CD4-positive, alpha-beta memory T cell (primary cell): ENCODE measurements around the gene VWA1. TPM values are rescaled to one million over a fixed set of nuclear protein-coding genes. Genes with fewer than 3 reads are reported as not detected.
A peak's percentile ranks its signal among the peaks of the same experiment; 100 is the strongest.
"Not testable (repeated sequence)": the region's sequence is repeated elsewhere in the genome, so short reads cannot be mapped to it uniquely, and the experiment has no call there.

Source experiments
- CTCF ChIA-PET: fragments of 350-600 bp; sonication (Branson Sonifier 250); formaldehyde crosslinking; loops from one replicate; lab custom pipeline; 2021; ENCODE audit warnings: inconsistent platforms; ENCODE audit not compliant: partially characterized antibody; lab: Charles Lee
- POLR2A ChIA-PET: fragments of 350-600 bp; sonication (Branson Sonifier 250); formaldehyde crosslinking; loops from one replicate; lab custom pipeline; 2021; ENCODE audit not compliant: partially characterized antibody; lab: Charles Lee
- DNase-seq, 5 donors: peaks; one replicate each; pipeline versions ENCODE4 v3.0.0 to v3.0.0-alpha.2; 2020 to 2022; ENCODE audit warnings: mixed read lengths in 1 of 5
- H3K27ac ChIP-seq: one replicate; pipeline ENCODE4 v1.7.0; 2013; ENCODE audit warnings: low read depth, low read length
- H3K27me3 ChIP-seq: 2 replicates; pipeline ENCODE4 v1.7.0; 2013; ENCODE audit warnings: mild to moderate bottlenecking, low read length, moderate library complexity; ENCODE audit not compliant: insufficient read depth
- H3K36me3 ChIP-seq: 2 replicates; pipeline ENCODE4 v1.7.0; 2013; ENCODE audit warnings: mild to moderate bottlenecking, low read length, moderate library complexity; ENCODE audit not compliant: insufficient read depth
- H3K4me1 ChIP-seq: 2 replicates; pipeline ENCODE4 v1.7.0; 2013; ENCODE audit warnings: mild to moderate bottlenecking, low read length, moderate library complexity; ENCODE audit not compliant: insufficient read depth
- H3K4me3 ChIP-seq, 2 donors: one replicate each; pipeline ENCODE4 v1.7.0; 2013; ENCODE audit warnings: low read length in 2 of 2, mild to moderate bottlenecking in 1 of 2
- H3K9me3 ChIP-seq, 2 donors: one replicate each; pipeline ENCODE4 v1.7.0; 2013; ENCODE audit warnings: low read length in 2 of 2, control low read depth in 1 of 2; ENCODE audit not compliant: control insufficient read depth in 1 of 2
- H3K27ac Mint-ChIP-seq, 7 donors: one replicate each; pipeline ENCODE4 v1.8.0; 2020 to 2021; ENCODE audit warnings: mixed read lengths in 7 of 7, mild to moderate bottlenecking in 6 of 7, inconsistent platforms in 3 of 7, moderate library complexity in 3 of 7
- H3K27me3 Mint-ChIP-seq, 2 donors: one replicate each; pipeline ENCODE4 v1.8.0; 2020 to 2021; ENCODE audit warnings: mixed read lengths in 2 of 2
- H3K36me3 Mint-ChIP-seq, 2 donors: one replicate each; pipeline ENCODE4 v1.8.0; 2020 to 2021; ENCODE audit warnings: mixed read lengths in 2 of 2, inconsistent platforms in 1 of 2, mild to moderate bottlenecking in 1 of 2
- H3K4me1 Mint-ChIP-seq, 4 donors: one replicate each; pipeline ENCODE4 v1.8.0; 2020 to 2021; ENCODE audit warnings: mixed read lengths in 4 of 4, mild to moderate bottlenecking in 1 of 4
- H3K4me3 Mint-ChIP-seq, 8 donors: one replicate each; pipeline ENCODE4 v1.8.0; 2020 to 2021; ENCODE audit warnings: mixed read lengths in 8 of 8, mild to moderate bottlenecking in 7 of 8, moderate library complexity in 6 of 8, inconsistent platforms in 3 of 8
- H3K9me3 Mint-ChIP-seq, 8 donors: one replicate each; pipeline ENCODE4 v1.8.0; 2020 to 2021; ENCODE audit warnings: mixed read lengths in 8 of 8, mild to moderate bottlenecking in 5 of 8, inconsistent platforms in 3 of 8, moderate library complexity in 1 of 8
- intact Hi-C: fragments of 100-400 bp; cut with micrococcal nuclease; formaldehyde crosslinking; loops from one replicate; pipeline ENCODE4 v1.15.1; 2023
- polyA plus RNA-seq, 2 donors: library from polyadenylated mRNA; unstranded; fragments of 300-500 nt; fragmentation: Illumina TruSeq; gene quantifications; one replicate each; pipeline ENCODE4 v1.2.3, GENCODE V29; 2021
- total RNA-seq, 2 experiments: library from RNA; stranded (reverse); gene quantifications; one replicate each; pipeline ENCODE4 v1.2.3, GENCODE V29; 2021

VWA1 gene
- total and polyA plus RNA-seq, 4 experiments from 2014 or later: not detected

- H3K9me3 ChIP-seq, H3K4me3 ChIP-seq, H3K27me3 ChIP-seq, H3K27me3 Mint-ChIP-seq, H3K4me1 ChIP-seq, H3K4me1 Mint-ChIP-seq, H3K9me3 Mint-ChIP-seq, intact Hi-C loops, H3K27ac Mint-ChIP-seq, H3K4me3 Mint-ChIP-seq, DNase-seq, POLR2A ChIA-PET, H3K27ac ChIP-seq, CTCF ChIA-PET: not testable (repeated sequence)
- H3K36me3 Mint-ChIP-seq: peaks cover 9 to 41% of the 10 kb centered on the region in 2 donors
- H3K36me3 ChIP-seq: peaks cover 20% of the 10 kb centered on the region
These were observed 45.0 kb downstream of the VWA1 start for GRCh38 chr1:1480488-1480867.

GRCh38 chr1:1481811-1482210 lies 46.3 kb downstream of the VWA1 start:
- intact Hi-C loops: not testable (repeated sequence)

GRCh38 chr1:1482856-1483255 lies 47.4 kb downstream of the VWA1 start:
- H3K36me3 Mint-ChIP-seq: peaks cover 9 to 34% of the 10 kb centered on the region in 2 donors
- H3K4me3 Mint-ChIP-seq: no peak overlapping the region
- Histone ChIP-seq H3K9me3 (no peaks in the 10 kb centered on the region), H3K4me3 (no peak overlapping the region), H3K27ac (no peak overlapping the region), H3K4me1 (no peaks in the 10 kb centered on the region), H3K27me3 (no peaks in the 10 kb centered on the region), H3K36me3 (peaks cover 20% of the 10 kb centered on the region)
- CTCF ChIA-PET: no interaction called here
- intact Hi-C loops: no loop called here
- no peak for DNase-seq
- H3K9me3 Mint-ChIP-seq: no peaks in the 10 kb centered on the region
- H3K27ac Mint-ChIP-seq: no peak overlapping the region
- POLR2A ChIA-PET: no interaction called here
- H3K4me1 Mint-ChIP-seq: peaks cover 0 to 7% (median 0%) of the 10 kb centered on the region in 4 donors
- H3K27me3 Mint-ChIP-seq: no peaks in the 10 kb centered on the region

More at GRCh38 chr1:1481811-1482210, 46.3 kb downstream of the VWA1 start:
- H3K4me1 Mint-ChIP-seq, H3K27ac ChIP-seq, H3K4me3 Mint-ChIP-seq, H3K4me3 ChIP-seq, CTCF ChIA-PET, H3K27me3 ChIP-seq, POLR2A ChIA-PET, H3K27ac Mint-ChIP-seq, H3K27me3 Mint-ChIP-seq, H3K9me3 Mint-ChIP-seq, H3K4me1 ChIP-seq, DNase-seq, H3K9me3 ChIP-seq: not testable (repeated sequence)
- H3K36me3 ChIP-seq: peaks cover 20% of the 10 kb centered on the region
- peaks cover 9 to 41% of the 10 kb centered on the region in 2 donors for H3K36me3 Mint-ChIP-seq

- Histone ChIP-seq H3K36me3 (peaks cover 15% of the 10 kb centered on the region), H3K27ac (no peak overlapping the region), H3K9me3 (no peaks in the 10 kb centered on the region), H3K4me3 (no peak overlapping the region), H3K4me1 (no peaks in the 10 kb centered on the region), H3K27me3 (no peaks in the 10 kb centered on the region)
- CTCF ChIA-PET: no interaction called here
- Mint-ChIP-seq H3K9me3 (no peaks in the 10 kb centered on the region), H3K36me3 (peaks cover 13 to 34% of the 10 kb centered on the region in 2 donors), H3K27ac (no peak overlapping the region), H3K4me3 (no peak overlapping the region), H3K4me1 (peaks cover 0 to 7% (median 0%) of the 10 kb centered on the region in 4 donors), H3K27me3 (no peaks in the 10 kb centered on the region)
- intact Hi-C loops: no loop called here
- DNase-seq: no peak
- POLR2A ChIA-PET: no interaction called here
These were observed 48.2 kb downstream of the VWA1 start for GRCh38 chr1:1483714-1484113.

- H3K4me3 Mint-ChIP-seq, H3K27me3 Mint-ChIP-seq, H3K4me1 Mint-ChIP-seq, DNase-seq, H3K9me3 Mint-ChIP-seq, H3K4me1 ChIP-seq, H3K27me3 ChIP-seq, H3K27ac ChIP-seq, POLR2A ChIA-PET, H3K4me3 ChIP-seq, intact Hi-C loops, H3K9me3 ChIP-seq, CTCF ChIA-PET: not testable (repeated sequence)
- Mint-ChIP-seq H3K36me3 (peaks cover 10 to 34% of the 10 kb centered on the region in 2 donors), H3K27ac (peak overlapping the region in 1 of 7 donors; percentile 23)
- H3K36me3 ChIP-seq: peaks cover 13% of the 10 kb centered on the region
These were observed 49.7 kb downstream of the VWA1 start for GRCh38 chr1:1484976-1485750.

DNA sequence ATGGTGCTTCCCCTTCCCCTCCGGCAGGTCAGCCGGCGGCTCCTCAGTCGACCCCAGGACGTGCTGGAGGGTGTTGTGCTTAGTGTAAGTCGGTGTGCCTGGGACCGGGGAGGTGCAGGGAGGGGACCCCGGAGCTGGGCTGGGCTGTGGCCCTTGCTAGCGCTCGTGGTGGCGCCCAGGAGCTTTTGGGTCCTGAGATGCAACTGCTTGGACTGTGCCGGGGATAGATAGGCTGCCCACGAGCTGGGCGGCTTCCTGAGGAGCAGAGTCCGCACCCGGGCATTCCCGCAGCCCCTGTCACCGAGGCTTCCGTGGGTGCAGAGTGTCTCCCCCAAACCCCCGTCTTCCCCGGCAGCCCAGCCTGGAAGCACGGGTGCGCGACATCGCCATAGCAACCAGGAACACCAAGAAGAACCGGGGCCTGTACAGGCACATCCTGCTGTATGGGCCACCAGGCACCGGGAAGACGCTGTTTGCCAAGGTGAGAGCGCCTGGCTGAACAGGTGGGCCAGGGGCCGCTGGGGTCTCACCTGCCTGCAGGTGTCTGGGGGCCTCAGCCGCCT lies 50.3 kb downstream of the VWA1 start:
- H3K4me1 Mint-ChIP-seq, DNase-seq, POLR2A ChIA-PET, CTCF ChIA-PET, intact Hi-C loops, H3K9me3 ChIP-seq, H3K4me3 Mint-ChIP-seq, H3K4me1 ChIP-seq, H3K27me3 ChIP-seq, H3K9me3 Mint-ChIP-seq, H3K4me3 ChIP-seq, H3K27me3 Mint-ChIP-seq, H3K27ac ChIP-seq: not testable (repeated sequence)
- H3K27ac Mint-ChIP-seq: peak overlapping the region in 1 of 7 donors; percentile 23
- peaks cover 11 to 33% of the 10 kb centered on the region in 2 donors for H3K36me3 Mint-ChIP-seq
- H3K36me3 ChIP-seq: peaks cover 16% of the 10 kb centered on the region

GRCh38 chr1:1487701-1488100 lies 52.2 kb downstream of the VWA1 start:
- Mint-ChIP-seq H3K4me3 (no peak overlapping the region), H3K36me3 (peaks cover 22 to 34% of the 10 kb centered on the region in 2 donors), H3K4me1 (no peaks in the 10 kb centered on the region), H3K27me3 (no peaks in the 10 kb centered on the region), H3K9me3 (peaks cover 0 to 7% (median 0%) of the 10 kb centered on the region in 8 donors), H3K27ac (no peak overlapping the region)
- H3K9me3 ChIP-seq: no peaks in the 10 kb centered on the region
- intact Hi-C loops: no loop called here
- POLR2A ChIA-PET: no interaction called here
- H3K36me3 ChIP-seq: peaks cover 20% of the 10 kb centered on the region
- H3K4me3 ChIP-seq: no peak overlapping the region
- H3K27ac ChIP-seq: no peak overlapping the region
- no peak for DNase-seq
- no peaks in the 10 kb centered on the region for H3K27me3 ChIP-seq
- CTCF ChIA-PET: no interaction called here
- no peaks in the 10 kb centered on the region for H3K4me1 ChIP-seq
